Measurements from ENCODE around the gene DUSP2.

DNA sequence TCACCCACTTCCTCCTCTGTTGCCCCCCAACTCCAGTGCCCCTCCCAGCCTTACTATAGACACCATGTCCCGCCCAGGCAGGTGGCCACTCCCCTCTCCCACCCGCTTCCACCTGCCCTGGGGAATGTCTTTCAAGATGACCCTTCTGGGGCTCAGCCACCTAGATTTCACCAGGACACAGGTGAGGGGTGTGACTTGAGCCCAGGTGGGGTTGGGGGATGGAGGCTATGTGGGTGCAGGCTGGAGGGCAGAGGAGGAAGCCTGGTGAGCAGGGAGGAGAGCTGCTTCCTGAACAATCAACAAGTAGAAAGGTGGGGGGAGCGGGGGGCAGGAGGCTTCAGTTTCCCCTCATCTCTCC, 37.6 kb downstream of the DUSP2 start:
- TF ChIP-seq, protein P1, sequence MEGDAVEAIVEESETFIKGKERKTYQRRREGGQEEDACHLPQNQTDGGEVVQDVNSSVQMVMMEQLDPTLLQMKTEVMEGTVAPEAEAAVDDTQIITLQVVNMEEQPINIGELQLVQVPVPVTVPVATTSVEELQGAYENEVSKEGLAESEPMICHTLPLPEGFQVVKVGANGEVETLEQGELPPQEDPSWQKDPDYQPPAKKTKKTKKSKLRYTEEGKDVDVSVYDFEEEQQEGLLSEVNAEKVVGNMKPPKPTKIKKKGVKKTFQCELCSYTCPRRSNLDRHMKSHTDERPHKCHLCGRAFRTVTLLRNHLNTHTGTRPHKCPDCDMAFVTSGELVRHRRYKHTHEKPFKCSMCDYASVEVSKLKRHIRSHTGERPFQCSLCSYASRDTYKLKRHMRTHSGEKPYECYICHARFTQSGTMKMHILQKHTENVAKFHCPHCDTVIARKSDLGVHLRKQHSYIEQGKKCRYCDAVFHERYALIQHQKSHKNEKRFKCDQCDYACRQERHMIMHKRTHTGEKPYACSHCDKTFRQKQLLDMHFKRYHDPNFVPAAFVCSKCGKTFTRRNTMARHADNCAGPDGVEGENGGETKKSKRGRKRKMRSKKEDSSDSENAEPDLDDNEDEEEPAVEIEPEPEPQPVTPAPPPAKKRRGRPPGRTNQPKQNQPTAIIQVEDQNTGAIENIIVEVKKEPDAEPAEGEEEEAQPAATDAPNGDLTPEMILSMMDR (IDR thresholded peaks at IDR 0.05; ENCODE audit: low read depth, low read length): no peak
- no peak for TF ChIP-seq POLR2A (IDR thresholded peaks at IDR 0.05; ENCODE audit: extremely low read depth, insufficient read length)
- no peak for TF ChIP-seq MYC (IDR thresholded peaks at IDR 0.05; ENCODE audit: low read depth, low read length)
